ENCODE measurements around the gene NF2. TPM values are rescaled to one million over a fixed set of nuclear protein-coding genes. Genes with fewer than 3 reads are reported as not detected.
A peak's percentile ranks its signal among the peaks of the same experiment; 100 is the strongest.

Gene NF2
- total RNA-seq, 1 donor from 2014 or later: 110 TPM

DNA sequence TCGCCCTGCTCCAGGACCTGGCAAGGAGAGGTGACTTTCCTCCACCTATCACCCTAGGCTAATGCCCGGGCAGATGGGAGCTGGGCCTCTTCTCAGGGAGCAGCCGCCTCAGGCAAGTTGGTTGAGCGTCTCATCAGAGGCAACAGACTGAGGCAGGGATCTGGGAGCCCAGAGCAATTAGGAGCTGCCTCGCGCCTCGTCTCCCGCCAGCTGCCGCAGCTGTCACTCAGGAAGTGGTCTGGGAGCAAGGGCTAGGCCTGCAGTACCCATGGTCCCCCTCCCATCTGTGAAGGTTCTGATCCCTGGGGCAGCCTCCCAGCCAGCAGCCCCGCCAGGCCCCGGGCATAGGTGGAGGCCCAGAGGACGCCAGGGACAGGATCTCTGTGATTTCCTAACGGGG is 111.8 kb downstream of the NF2 start:
- TF ChIP-seq, protein P1, sequence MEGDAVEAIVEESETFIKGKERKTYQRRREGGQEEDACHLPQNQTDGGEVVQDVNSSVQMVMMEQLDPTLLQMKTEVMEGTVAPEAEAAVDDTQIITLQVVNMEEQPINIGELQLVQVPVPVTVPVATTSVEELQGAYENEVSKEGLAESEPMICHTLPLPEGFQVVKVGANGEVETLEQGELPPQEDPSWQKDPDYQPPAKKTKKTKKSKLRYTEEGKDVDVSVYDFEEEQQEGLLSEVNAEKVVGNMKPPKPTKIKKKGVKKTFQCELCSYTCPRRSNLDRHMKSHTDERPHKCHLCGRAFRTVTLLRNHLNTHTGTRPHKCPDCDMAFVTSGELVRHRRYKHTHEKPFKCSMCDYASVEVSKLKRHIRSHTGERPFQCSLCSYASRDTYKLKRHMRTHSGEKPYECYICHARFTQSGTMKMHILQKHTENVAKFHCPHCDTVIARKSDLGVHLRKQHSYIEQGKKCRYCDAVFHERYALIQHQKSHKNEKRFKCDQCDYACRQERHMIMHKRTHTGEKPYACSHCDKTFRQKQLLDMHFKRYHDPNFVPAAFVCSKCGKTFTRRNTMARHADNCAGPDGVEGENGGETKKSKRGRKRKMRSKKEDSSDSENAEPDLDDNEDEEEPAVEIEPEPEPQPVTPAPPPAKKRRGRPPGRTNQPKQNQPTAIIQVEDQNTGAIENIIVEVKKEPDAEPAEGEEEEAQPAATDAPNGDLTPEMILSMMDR (IDR thresholded peaks at IDR 0.05; ENCODE audit: insufficient read depth, low read length, poor library complexity, severe bottlenecking): no peak
- Histone ChIP-seq H3K4me3 (ENCODE audit: low read depth, low read length) (no peak overlapping the region), H3K27me3 (ENCODE audit: control insufficient read depth, insufficient read depth, low read length) (peaks cover 46% of the 10 kb centered on the region), H3K36me3 (ENCODE audit: control insufficient read depth, insufficient read depth, low read length) (no peaks in the 10 kb centered on the region)
- DNase-seq (ENCODE audit: low read depth): no peak

DNA sequence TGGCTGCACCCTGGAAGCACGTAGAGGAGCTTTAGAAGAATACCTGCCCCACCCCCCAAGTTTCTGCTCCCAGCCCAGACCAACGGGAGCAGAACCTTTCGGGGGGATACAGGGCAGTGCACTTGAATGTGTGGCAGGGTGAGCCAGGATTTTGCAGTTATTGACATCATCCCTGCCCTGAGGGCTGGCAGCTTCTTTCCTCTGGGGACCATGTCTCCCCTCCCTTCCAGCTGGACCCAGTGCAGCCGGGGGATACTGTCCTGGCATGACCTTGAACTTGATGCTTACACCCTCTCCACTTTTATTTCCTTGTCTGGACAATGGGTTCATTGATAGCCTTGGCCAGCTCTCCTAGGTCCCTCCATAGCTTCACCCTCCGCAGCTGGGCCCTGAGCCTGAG is 112.3 kb downstream of the NF2 start:
- H3K27me3 ChIP-seq (ENCODE audit: control insufficient read depth, insufficient read depth, low read length): peaks cover 48% of the 10 kb centered on the region
- no peak overlapping the region for H3K4me3 ChIP-seq (ENCODE audit: low read depth, low read length)
- TF ChIP-seq, protein P1 (IDR thresholded peaks at IDR 0.05; ENCODE audit: insufficient read depth, low read length, poor library complexity, severe bottlenecking): no peak
- no peak for DNase-seq (ENCODE audit: low read depth)
- no peaks in the 10 kb centered on the region for H3K36me3 ChIP-seq (ENCODE audit: control insufficient read depth, insufficient read depth, low read length)

DNA sequence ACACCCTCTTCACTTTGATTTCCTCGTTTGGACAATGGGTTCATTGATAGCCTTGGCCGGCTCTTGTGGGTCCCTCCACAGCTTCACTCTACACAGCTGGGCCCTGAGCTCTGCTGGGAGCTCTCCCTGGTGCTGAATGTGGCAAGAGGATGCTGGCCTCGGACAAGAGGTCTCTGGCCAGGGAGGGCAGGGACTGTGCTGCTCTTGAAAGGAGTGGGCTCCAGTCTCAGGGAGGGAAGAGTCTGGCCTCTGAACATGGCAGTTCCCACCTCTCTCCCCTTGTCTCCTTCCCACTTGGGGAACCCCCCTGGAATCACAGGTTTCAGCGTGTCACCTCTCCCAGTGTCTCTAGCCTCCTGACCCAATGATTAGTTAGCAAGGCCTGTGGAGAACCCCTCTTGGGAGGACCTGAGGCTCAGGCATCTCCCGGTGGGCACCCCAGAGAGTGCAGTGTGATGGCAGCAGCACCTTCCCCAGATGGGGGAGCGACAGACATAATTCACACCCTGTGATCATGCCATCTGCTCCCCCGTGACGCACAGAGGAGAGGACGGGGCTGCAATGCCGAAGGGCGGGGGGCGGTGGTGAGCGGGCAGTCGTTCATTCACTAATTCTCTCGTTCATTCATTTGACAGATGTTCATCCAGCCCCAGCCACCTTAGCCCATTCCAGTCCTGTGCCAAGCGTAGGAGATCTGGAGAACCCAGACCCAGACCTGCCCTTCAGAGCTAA is 113.5 kb downstream of the NF2 start:
- Histone ChIP-seq H3K36me3 (ENCODE audit: control insufficient read depth, insufficient read depth, low read length) (no peaks in the 10 kb centered on the region), H3K4me3 (ENCODE audit: low read depth, low read length) (no peak overlapping the region), H3K27me3 (ENCODE audit: control insufficient read depth, insufficient read depth, low read length) (peaks cover 55% of the 10 kb centered on the region)
- TF ChIP-seq, protein P1 (IDR thresholded peaks at IDR 0.05; ENCODE audit: insufficient read depth, low read length, poor library complexity, severe bottlenecking): no peak
- peak; percentile 58 for DNase-seq (ENCODE audit: low read depth)

DNA sequence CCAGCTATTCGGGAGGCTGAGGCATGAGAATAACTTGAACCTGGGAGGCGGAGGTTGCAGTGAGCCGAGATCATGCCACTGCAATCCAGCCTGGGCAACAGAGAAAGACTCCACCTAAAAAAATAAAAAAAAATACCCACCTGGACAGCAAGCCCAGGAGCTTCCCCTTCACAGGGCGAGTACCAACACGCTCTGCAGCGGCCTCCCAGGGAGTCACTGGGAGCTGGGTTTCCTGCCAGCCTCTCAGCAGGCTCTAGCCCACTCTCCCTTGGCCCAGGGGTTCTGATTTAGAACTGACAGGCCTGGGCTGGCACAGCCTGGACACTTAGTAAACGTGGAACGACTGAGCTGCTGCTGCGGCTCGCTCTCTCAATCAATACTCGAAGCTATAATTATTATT is 114.4 kb downstream of the NF2 start:
- H3K27me3 ChIP-seq (ENCODE audit: control insufficient read depth, insufficient read depth, low read length): peaks cover 54% of the 10 kb centered on the region

GRCh38 chr22:29718949-29719898 is 115.8 kb downstream of the NF2 start:
- DNase-seq (ENCODE audit: low read depth): no peak
- TF ChIP-seq, protein P1 (IDR thresholded peaks at IDR 0.05; ENCODE audit: insufficient read depth, low read length, poor library complexity, severe bottlenecking): no peak
- Histone ChIP-seq H3K27me3 (ENCODE audit: control insufficient read depth, insufficient read depth, low read length) (peaks cover 61% of the 10 kb centered on the region), H3K36me3 (ENCODE audit: control insufficient read depth, insufficient read depth, low read length) (no peaks in the 10 kb centered on the region), H3K4me3 (ENCODE audit: low read depth, low read length) (no peak overlapping the region)

More for the DNA sequence above, 114.4 kb downstream of the NF2 start:
- Histone ChIP-seq H3K4me3 (ENCODE audit: low read depth, low read length) (no peak overlapping the region), H3K36me3 (ENCODE audit: control insufficient read depth, insufficient read depth, low read length) (no peaks in the 10 kb centered on the region)
- DNase-seq (ENCODE audit: low read depth): no peak
- TF ChIP-seq, protein P1 (IDR thresholded peaks at IDR 0.05; ENCODE audit: insufficient read depth, low read length, poor library complexity, severe bottlenecking): no peak
